Non-pigmented ciliary epithelial cell (primary cell): ENCODE results near the gene PYROXD2.
"Not testable (repeated sequence)": the region's sequence is repeated elsewhere in the genome, so short reads cannot be mapped to it uniquely, and the experiment has no call there.

Experiments used
- DNase-seq: peaks from one replicate; pipeline ENCODE4 v3.0.0-alpha.2; 2010; ENCODE audit warnings: low read depth

PYROXD2 gene

DNA sequence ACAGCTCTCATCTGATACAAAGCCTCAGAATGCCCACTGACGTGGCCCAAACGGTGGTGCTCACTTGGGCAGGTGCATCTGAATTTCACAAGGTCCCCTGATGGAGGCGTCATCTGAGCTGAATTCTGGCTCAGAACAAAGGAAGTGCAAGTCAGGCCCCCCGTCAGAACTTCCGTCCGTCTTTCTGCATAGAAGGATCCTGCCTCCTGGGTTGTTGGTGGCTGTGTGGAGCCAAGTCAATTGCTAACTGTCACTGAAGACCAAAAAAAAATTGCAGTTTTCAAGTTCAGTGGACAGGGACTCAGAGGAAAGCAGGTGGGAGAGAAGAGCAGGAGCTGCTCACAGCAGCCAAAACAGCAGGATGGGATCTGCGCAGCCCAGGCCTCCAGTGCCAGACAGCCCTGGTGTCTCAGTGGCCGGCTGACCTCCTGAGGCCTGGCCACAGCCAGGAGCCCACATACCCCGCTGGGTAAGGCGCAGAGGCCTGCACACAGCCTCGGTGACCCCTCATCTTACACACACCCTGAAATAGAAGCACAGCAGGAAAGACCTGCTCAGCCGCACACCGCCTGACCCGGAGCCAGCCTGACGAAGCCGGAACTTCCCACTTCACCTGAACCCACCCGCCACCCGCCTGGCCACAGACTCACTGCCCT is 49.4 kb downstream of the PYROXD2 start:
- no peak for DNase-seq

DNA sequence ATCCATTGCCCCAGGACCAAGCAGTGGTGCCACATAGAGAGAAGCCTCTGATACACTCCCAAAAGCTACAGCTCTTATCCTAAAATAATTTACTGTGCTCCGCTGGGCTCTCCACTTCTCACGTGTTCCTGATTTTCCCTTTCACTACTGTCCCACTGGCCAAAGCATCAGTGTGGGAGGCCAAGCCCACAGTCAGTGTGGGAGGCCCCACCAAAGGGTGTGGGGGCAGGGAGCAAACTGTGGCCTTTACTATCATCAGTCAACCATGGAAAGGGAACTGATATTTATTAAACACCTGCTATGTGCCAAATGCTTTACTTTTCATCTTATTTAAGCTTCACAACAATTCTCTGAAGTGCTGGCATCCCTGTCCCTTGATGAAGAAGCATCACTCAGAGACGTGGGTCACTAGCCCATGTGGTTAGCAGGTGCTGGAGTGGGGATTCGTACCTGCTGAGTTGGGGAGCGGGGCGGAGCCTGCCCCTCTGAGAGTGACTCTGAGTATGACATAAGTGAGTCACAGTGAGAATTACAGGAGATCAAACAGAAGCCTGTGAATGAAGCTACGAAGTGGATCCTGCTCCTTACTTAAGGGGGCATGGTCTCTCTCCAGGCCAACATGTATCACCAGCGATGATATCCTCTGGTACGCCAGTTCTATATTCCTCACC is 50.4 kb downstream of the PYROXD2 start:
- no peak for DNase-seq

- no peak for DNase-seq
These were observed 51.8 kb downstream of the PYROXD2 start for GRCh38 chr10:98363220-98363619.

GRCh38 chr10:98361131-98362025 is 53.6 kb downstream of the PYROXD2 start:
- DNase-seq: peak; percentile 98

DNA sequence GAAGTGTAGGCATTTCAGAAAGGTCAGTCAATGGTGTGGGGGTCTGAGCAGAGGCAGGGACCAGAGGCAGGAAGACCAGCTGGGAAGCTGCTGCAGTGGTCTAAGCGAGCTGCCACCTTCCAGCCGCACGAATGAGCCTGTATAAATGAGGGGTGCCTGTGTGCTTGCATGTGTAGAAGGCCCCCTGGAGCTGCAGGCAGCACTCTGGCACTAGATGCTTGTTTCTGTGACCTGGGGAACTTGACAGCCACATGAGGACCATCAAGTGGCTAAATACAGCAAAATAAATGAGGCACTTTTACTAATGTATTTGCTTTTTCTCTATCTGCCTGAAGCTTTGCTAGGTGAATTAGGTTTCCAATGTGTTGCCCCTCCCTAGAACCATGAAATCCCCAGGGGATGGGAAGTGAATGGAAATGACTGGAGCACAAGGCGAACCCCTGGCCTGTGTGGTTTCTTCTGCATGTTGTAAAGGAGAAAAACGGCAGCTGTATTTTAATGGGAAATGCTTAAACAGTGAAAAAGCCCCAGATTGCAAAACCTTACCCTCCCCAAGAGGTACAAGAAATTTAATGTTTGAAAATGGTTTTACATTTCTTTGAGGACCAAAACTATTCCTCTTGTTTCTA is 57.7 kb downstream of the PYROXD2 start:
- DNase-seq: no peak

DNA sequence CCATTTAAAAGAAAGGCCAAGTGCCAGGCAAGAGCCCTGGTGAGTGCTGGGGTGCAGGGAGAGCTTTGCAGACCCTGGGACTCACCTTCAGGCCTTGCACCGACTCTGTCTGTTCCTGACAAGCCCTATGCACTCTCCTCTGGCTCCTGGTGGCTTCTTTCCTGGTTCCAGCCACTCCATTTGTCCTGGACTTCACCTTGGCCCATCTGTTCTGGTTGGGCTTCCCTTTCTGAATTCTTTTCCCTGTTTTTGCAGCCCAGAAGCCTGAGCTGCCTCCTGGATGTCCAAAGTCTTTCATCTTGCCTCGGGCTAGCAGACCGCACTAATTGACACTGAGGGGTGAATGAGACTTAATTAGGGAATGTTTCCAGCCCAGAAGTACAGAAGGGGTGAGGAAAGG is 60.5 kb downstream of the PYROXD2 start:
- DNase-seq: no peak

- DNase-seq: no peak
These were observed 61.8 kb downstream of the PYROXD2 start for GRCh38 chr10:98353170-98353569.

DNA sequence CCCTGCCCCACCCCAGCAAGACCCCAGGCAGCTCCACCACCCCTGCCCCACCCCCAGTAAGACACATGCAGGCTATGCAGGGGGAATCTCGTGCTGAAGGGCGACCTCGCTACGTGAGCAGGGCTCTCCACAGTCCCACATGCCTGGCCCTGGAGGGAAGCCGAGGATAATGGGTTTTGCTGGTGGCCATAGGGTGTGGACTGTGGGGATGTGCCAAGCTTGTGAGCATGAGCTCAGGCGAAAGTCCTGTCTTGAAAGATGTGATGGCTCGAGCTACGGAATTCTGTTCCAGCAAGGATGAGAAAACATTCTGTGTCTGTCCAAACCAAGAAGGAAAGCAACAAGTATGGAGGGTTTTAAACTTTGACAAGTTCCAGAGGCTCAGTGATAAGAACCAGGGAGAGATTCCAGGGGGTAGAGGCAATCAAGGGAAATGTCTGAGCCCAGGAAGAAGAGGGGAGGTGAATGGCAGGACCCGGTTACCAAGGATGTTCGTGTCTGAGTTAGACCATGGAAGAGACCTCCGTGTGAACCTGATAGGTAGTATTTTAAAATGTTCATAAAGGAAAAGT is 63.1 kb downstream of the PYROXD2 start:
- no peak for DNase-seq

- DNase-seq: peak; percentile 92
These were observed 65.5 kb downstream of the PYROXD2 start for GRCh38 chr10:98349508-98349922.

GRCh38 chr10:98346847-98347246 is 68.1 kb downstream of the PYROXD2 start:
- no peak for DNase-seq

GRCh38 chr10:98344589-98345038 is 70.4 kb downstream of the PYROXD2 start:
- DNase-seq: no peak

DNA sequence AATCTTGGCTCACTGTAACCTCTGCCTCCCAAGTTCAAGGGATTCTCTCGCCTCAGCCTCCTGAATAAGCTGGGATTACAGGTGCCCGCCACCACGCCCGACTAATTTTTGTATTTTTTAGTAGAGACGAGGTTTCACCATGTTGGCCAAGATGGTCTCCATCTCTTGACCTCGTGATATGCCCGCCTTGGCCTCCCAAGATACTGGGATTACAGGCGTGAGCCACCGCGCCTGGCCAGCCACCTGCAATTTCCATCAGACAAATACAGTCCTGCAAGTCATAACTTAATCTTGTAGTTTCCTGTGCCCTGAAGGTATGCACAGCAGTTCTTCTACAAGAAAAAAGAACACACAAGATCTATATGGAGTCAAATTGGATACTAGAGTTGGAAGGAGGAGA is 73.3 kb downstream of the PYROXD2 start:
- DNase-seq: not testable (repeated sequence)

DNA sequence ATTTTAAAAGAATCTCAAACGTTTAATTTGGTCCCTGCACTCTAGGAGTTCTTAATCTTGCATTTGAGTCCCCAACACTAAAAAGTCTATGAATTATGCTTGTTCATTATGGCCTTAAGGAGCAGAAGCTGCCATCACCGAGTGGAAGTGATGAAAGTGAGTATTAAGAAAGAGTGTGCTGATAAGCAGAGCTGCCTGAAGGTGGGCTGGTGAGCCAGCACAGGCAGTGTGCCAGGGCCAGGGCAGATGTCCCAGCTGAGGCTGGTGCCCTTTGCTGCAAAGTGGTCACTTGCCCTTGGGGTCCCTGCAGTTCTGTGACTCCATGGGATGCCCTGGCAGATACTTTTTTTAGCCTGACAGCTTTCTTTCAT is 74.1 kb downstream of the PYROXD2 start:
- DNase-seq: no peak

- DNase-seq: no peak
These were observed 74.6 kb downstream of the PYROXD2 start for GRCh38 chr10:98340261-98340939.

DNA sequence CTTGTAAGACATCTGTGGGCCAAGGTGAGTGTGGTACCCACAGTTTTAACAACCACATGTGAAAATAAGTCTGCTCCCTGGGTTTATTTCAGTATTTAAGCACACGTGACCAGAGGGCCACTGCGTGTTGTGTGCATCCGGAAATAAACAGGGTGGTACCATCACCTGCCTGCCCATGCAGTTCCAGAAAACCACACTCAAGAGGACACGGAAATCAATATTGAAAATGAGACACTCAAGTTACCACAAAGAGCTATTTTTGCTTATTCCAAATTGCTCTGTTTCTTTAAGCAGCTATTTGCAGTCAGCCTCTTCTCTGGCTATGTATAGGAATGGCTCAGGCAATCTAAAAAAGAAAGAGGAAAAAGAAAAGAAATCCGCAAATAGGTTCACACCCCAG is 75.2 kb downstream of the PYROXD2 start:
- DNase-seq: no peak

DNA sequence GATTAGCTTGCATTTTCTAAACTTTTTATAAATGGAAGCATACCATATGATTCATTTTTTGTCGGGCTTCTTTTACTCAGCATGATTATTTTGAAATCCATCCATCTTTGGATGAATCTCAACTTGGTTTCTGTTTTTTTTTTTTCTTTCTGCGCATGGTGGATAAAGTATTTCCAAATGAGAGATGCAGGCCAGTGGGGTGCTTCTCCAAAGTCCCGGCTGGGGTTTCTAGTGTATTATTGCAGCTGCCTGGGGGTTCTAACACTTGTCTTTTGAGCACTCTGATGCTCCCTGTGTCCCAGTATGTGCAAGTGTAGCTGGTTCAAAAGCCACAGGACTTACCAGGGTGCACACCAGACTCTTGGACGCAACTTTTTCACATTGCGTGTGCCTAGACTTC is 76.1 kb downstream of the PYROXD2 start:
- DNase-seq: no peak

DNA sequence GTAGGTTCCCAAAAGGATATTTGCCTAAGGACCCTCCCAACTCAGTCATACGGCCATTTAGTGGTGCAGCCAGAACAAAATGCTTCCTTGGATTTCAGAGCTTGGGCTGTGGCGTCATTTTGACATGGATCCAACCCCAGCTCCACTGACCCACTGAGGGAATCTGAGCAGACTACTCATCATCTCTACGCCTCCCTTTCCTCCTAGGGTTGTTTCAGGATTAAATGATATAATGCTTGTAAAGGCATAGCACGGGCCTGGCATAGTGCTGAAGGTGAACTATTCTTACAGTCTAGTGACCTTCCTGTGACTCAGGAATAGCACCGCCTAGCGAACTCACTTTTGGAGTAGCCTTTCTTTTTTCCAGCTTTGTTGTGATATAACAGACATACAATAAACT is 76.7 kb downstream of the PYROXD2 start:
- DNase-seq: no peak

- no peak for DNase-seq
These were observed 77.5 kb downstream of the PYROXD2 start for GRCh38 chr10:98337484-98337883.
